Activated T-cell treated with anti-CD3 and anti-CD28 coated beads, Interleukin-2, amount 50 U/mL, for 72 hours (primary cell): ENCODE measurements around the gene APBA3. TPM values are rescaled to one million over a fixed set of nuclear protein-coding genes. Genes with fewer than 3 reads are reported as not detected.
"Not testable (repeated sequence)": the region's sequence is repeated elsewhere in the genome, so short reads cannot be mapped to it uniquely, and the experiment has no call there.

Experiments
- ATAC-seq, 2 donors: fragments of 150-1000 bp; cut with Tn5 transposase; replicated peaks in 1 of 2; 2 replicates each; pipeline ENCODE4 v1.10.0; 2021; ENCODE audit warnings: moderate library complexity in 2 of 2, mild to moderate bottlenecking in 1 of 2
- DNase-seq, 2 donors: peaks; one replicate each; pipeline ENCODE4 v3.0.0; 2021 to 2022; ENCODE audit warnings: mixed read lengths in 1 of 2
- H3K27ac Mint-ChIP-seq: one replicate; pipeline ENCODE4 v1.8.0; 2022; ENCODE audit warnings: mild to moderate bottlenecking, moderate library complexity, mixed read lengths
- H3K27me3 Mint-ChIP-seq: one replicate; pipeline ENCODE4 v1.8.0; 2022; ENCODE audit warnings: low read depth, mixed read lengths
- H3K36me3 Mint-ChIP-seq, 2 donors: one replicate each; pipeline ENCODE4 v1.8.0; 2022; ENCODE audit warnings: mixed read lengths in 2 of 2, mild to moderate bottlenecking in 1 of 2; ENCODE audit not compliant: insufficient read depth in 2 of 2
- H3K4me1 Mint-ChIP-seq: one replicate; pipeline ENCODE4 v1.8.0; 2022; ENCODE audit warnings: low read depth, mixed read lengths
- H3K4me3 Mint-ChIP-seq, 2 donors: one replicate each; pipeline ENCODE4 v1.8.0; 2022; ENCODE audit warnings: mild to moderate bottlenecking in 2 of 2, mixed read lengths in 2 of 2, moderate library complexity in 2 of 2
- H3K9me3 Mint-ChIP-seq, 2 donors: one replicate each; pipeline ENCODE4 v1.8.0; 2022; ENCODE audit warnings: mixed read lengths in 2 of 2
- total RNA-seq, 2 donors: library from RNA; stranded (reverse); gene quantifications; one replicate each; pipeline ENCODE4 v1.2.3, GENCODE V29; 2022

APBA3 gene
- total RNA-seq, 2 donors from 2014 or later, result 51.8 to 52.7 TPM

- Mint-ChIP-seq H3K9me3 (no peaks in the 10 kb centered on the region), H3K36me3 (no peaks in the 10 kb centered on the region), H3K4me1 (no peaks in the 10 kb centered on the region), H3K27me3 (no peaks in the 10 kb centered on the region), H3K27ac (no peak overlapping the region), H3K4me3 (no peak overlapping the region)
- DNase-seq, result no peak
- no peak for ATAC-seq
Observed at GRCh38 chr19:3774621-3775373, 13.3 kb upstream of the APBA3 start.

- no peak overlapping the region for H3K4me3 Mint-ChIP-seq
- ATAC-seq, result no peak
Observed at GRCh38 chr19:3773814-3774515, 12.5 kb upstream of the APBA3 start.

GRCh38 chr19:3771906-3772455, 10.5 kb upstream of the APBA3 start, which contains the start of gene RAX2:
RAX2 (minus strand) TSS chr19:3772228; CDS start chr19:3771742, 486 bp downstream.
- ATAC-seq, result no peak

More at GRCh38 chr19:3773814-3774515, 12.5 kb upstream of the APBA3 start:
- no peak for DNase-seq
- H3K27me3 Mint-ChIP-seq, result no peaks in the 10 kb centered on the region
- H3K4me1 Mint-ChIP-seq, result no peaks in the 10 kb centered on the region
- H3K36me3 Mint-ChIP-seq, result peaks cover under 1% of the 10 kb centered on the region in 2 donors
- H3K9me3 Mint-ChIP-seq, result no peaks in the 10 kb centered on the region
- H3K27ac Mint-ChIP-seq, result no peak overlapping the region

GRCh38 chr19:3771000-3771905, 9.8 kb upstream of the APBA3 start:
- peaks cover 6% of the 10 kb centered on the region for H3K4me1 Mint-ChIP-seq
- no peak overlapping the region for H3K4me3 Mint-ChIP-seq
- no peak overlapping the region for H3K27ac Mint-ChIP-seq
- no peak for DNase-seq
- no peaks in the 10 kb centered on the region for H3K27me3 Mint-ChIP-seq
- peaks cover 2 to 5% of the 10 kb centered on the region in 2 donors for H3K36me3 Mint-ChIP-seq
- H3K9me3 Mint-ChIP-seq, result no peaks in the 10 kb centered on the region
- ATAC-seq, result no peak

More at GRCh38 chr19:3771906-3772455, 10.5 kb upstream of the APBA3 start, which contains the start of gene RAX2:
- Mint-ChIP-seq H3K27me3 (no peaks in the 10 kb centered on the region), H3K36me3 (peaks cover 2% of the 10 kb centered on the region in 2 donors), H3K9me3 (no peaks in the 10 kb centered on the region), H3K27ac (no peak within 1 kb of the TSS), H3K4me1 (no peaks in the 10 kb centered on the region), H3K4me3 (no peak within 1 kb of the TSS)
- DNase-seq, result no peak

GRCh38 chr19:3770136-3770999, 8.9 kb upstream of the APBA3 start:
- H3K27me3 Mint-ChIP-seq, result no peaks in the 10 kb centered on the region
- peaks cover 8% of the 10 kb centered on the region for H3K4me1 Mint-ChIP-seq
- no peak overlapping the region for H3K27ac Mint-ChIP-seq
- no peak overlapping the region for H3K4me3 Mint-ChIP-seq
- DNase-seq (no peak), ATAC-seq (no peak)
- H3K36me3 Mint-ChIP-seq, result peaks cover 2 to 5% of the 10 kb centered on the region in 2 donors
- no peaks in the 10 kb centered on the region for H3K9me3 Mint-ChIP-seq

- DNase-seq (no peak), ATAC-seq (peak in 1 of 2 donors; percentile 7)
- H3K9me3 Mint-ChIP-seq, result no peaks in the 10 kb centered on the region
- peaks cover 8% of the 10 kb centered on the region for H3K4me1 Mint-ChIP-seq
- no peak overlapping the region for H3K4me3 Mint-ChIP-seq
- H3K36me3 Mint-ChIP-seq, result peaks cover 2 to 5% of the 10 kb centered on the region in 2 donors
- no peak overlapping the region for H3K27ac Mint-ChIP-seq
- H3K27me3 Mint-ChIP-seq, result no peaks in the 10 kb centered on the region
Observed at GRCh38 chr19:3769494-3769893, 8.0 kb upstream of the APBA3 start.

- ATAC-seq (no peak), DNase-seq (no peak)
- peaks cover 2 to 5% of the 10 kb centered on the region in 2 donors for H3K36me3 Mint-ChIP-seq
Observed at GRCh38 chr19:3768748-3769099, 7.2 kb upstream of the APBA3 start.

GRCh38 chr19:3768015-3768747, 6.7 kb upstream of the APBA3 start:
- no peaks in the 10 kb centered on the region for H3K27me3 Mint-ChIP-seq
- no peak overlapping the region for H3K4me3 Mint-ChIP-seq
- ATAC-seq, result no peak
- no peak overlapping the region for H3K27ac Mint-ChIP-seq
- peaks cover 11% of the 10 kb centered on the region for H3K4me1 Mint-ChIP-seq
- DNase-seq, result no peak
- H3K36me3 Mint-ChIP-seq, result peaks cover 2 to 5% of the 10 kb centered on the region in 2 donors
- no peaks in the 10 kb centered on the region for H3K9me3 Mint-ChIP-seq

More at GRCh38 chr19:3768748-3769099, 7.2 kb upstream of the APBA3 start:
- Mint-ChIP-seq H3K4me3 (no peak overlapping the region), H3K27ac (no peak overlapping the region), H3K4me1 (peaks cover 8% of the 10 kb centered on the region), H3K27me3 (no peaks in the 10 kb centered on the region), H3K9me3 (no peaks in the 10 kb centered on the region)

- peaks cover 2 to 5% of the 10 kb centered on the region in 2 donors for H3K36me3 Mint-ChIP-seq
- peaks cover 22% of the 10 kb centered on the region for H3K4me1 Mint-ChIP-seq
- ATAC-seq, result no peak
- no peaks in the 10 kb centered on the region for H3K27me3 Mint-ChIP-seq
- H3K27ac Mint-ChIP-seq, result no peak overlapping the region
- H3K9me3 Mint-ChIP-seq, result no peaks in the 10 kb centered on the region
- DNase-seq, result no peak
- no peak overlapping the region for H3K4me3 Mint-ChIP-seq
Observed at GRCh38 chr19:3767050-3767449, 5.6 kb upstream of the APBA3 start.

GRCh38 chr19:3766520-3766919, 5.0 kb upstream of the APBA3 start:
- Mint-ChIP-seq H3K27ac (peak overlapping the region; percentile 24), H3K9me3 (no peaks in the 10 kb centered on the region), H3K36me3 (peaks cover 2 to 5% of the 10 kb centered on the region in 2 donors), H3K4me1 (peaks cover 27% of the 10 kb centered on the region), H3K27me3 (no peaks in the 10 kb centered on the region), H3K4me3 (no peak overlapping the region)
- ATAC-seq, result no peak
- DNase-seq, result no peak

- not testable (repeated sequence) for ATAC-seq, DNase-seq, H3K9me3 Mint-ChIP-seq, H3K27ac Mint-ChIP-seq, H3K4me3 Mint-ChIP-seq, H3K36me3 Mint-ChIP-seq, H3K27me3 Mint-ChIP-seq
- peaks cover 35% of the 10 kb centered on the region for H3K4me1 Mint-ChIP-seq
Observed at GRCh38 chr19:3765757-3766156, 4.3 kb upstream of the APBA3 start.
